ENCODE results near the gene CIAO3. TPM values are rescaled to one million over a fixed set of nuclear protein-coding genes. Genes with fewer than 3 reads are reported as not detected.

CIAO3 gene
- polyA plus RNA-seq, 1 experiment: 23.1 TPM

DNA sequence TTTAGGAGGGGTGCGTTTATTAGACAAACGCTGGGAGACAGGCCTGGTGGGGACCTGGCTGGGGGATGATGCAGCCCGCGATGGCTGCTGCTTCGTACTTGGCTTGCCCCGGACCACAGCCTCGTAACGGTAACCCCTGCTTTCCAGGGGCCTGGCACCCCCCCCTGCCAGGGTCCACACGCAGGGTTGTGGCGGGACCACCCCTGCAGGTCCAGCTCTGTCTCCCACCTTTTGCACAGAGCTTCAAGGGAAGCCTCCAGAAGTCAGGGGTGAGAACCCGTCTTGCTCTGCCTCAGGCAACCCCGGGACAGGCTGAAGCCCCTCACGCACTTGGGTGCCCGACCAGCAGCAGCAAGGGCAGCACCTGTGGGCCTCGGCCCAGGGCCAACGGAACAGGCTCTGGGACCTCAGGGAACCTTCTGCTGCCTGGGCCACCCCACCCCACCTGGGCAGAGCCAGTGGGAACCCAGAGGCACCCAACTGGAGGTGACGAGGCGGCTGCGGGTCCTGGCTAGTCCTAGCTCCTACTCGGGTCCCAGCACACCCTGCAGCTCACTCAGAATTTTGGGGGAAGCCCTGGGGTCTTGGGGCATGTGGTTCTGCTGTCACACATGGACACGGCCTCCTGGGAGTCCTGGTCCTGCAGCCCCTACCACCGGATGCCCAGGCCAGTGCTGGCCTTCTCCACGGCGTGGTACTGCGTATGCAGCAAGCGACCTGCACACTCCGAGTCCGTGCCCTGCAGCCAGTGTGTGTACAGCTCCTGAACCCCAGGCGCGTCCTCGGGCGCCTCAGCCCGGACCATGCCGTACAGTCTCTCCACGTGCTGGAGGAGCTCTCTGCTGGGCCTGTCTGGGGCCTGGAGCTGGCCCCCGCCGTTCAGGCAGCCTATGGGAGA, 10.8 kb downstream of the CIAO3 start:
- TF ChIP-seq, protein P1, sequence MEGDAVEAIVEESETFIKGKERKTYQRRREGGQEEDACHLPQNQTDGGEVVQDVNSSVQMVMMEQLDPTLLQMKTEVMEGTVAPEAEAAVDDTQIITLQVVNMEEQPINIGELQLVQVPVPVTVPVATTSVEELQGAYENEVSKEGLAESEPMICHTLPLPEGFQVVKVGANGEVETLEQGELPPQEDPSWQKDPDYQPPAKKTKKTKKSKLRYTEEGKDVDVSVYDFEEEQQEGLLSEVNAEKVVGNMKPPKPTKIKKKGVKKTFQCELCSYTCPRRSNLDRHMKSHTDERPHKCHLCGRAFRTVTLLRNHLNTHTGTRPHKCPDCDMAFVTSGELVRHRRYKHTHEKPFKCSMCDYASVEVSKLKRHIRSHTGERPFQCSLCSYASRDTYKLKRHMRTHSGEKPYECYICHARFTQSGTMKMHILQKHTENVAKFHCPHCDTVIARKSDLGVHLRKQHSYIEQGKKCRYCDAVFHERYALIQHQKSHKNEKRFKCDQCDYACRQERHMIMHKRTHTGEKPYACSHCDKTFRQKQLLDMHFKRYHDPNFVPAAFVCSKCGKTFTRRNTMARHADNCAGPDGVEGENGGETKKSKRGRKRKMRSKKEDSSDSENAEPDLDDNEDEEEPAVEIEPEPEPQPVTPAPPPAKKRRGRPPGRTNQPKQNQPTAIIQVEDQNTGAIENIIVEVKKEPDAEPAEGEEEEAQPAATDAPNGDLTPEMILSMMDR (IDR thresholded peaks at IDR 0.05; ENCODE audit: insufficient read depth, low read depth, low read length): no peak
- no peak overlapping the region for H3K4me3 ChIP-seq (ENCODE audit: low read depth, low read length)
- peaks cover 18% of the 10 kb centered on the region for H3K36me3 ChIP-seq (ENCODE audit: control insufficient read depth, insufficient read depth, low read length)
- POLR2A ChIA-PET: no interaction called here
- no peak for DNase-seq (ENCODE audit: low read depth)
- CTCF ChIA-PET: interaction anchor here (1.1 to 2.8 kb wide), 5 partner anchors 9 to 18 kb away, joined by 3 to 14 read pairs (median 5); partner anchors contain the start of genes ANTKMT and CIAO3
- H3K27me3 ChIP-seq (ENCODE audit: control insufficient read depth, insufficient read depth, low read length): no peaks in the 10 kb centered on the region

DNA sequence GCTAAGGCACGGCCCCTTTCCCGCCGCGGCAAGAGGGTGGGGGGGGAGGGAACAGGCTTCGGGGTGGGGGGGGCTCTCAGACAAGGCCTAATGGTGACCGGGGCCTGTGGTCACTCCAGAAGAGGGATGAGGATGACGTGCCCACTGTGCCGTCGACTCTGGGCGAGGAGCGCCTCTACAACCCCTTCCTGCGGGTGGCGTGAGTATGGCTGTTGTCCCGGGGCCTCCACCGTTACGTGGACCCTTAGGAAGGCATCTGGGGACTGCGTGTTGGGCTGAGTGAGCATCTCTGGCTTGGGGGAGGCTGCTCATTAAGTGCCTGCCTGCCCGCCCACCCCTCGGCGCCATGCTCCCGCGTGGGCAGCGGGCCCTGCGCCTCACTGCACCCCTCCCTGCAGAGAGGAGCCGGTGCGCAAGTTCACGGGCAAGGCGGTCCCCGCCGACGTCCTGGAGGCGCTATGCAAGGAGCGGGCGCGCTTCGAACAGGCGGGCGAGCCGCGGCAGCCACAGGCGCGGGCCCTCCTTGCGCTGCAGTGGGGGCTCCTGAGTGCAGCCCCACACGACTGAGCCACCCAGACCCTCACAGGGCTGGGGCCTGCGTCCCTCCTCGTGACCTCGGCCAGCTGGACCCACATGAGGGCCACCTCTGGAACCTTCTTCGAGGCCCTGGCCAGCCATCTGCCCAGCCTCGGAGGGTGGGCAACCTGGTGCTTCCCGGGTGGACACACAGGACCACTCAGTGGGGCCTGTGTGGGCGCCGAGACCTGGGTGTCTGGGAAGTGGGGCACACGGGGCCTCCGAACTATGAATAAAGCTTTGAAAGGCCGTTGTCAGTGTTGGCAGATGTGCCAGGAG, 11.7 kb downstream of the CIAO3 start:
- DNase-seq (ENCODE audit: low read depth): no peak
- ChIA-PET POLR2A (interaction anchor here (1.0 kb wide), 1 partner anchor 14 kb away, joined by 3 read pairs; the partner anchor contains the start of gene METRN), CTCF (interaction anchor here (1.1 to 2.8 kb wide), 3 partner anchors 10 to 17 kb away, joined by 3 to 14 read pairs (median 3); partner anchors contain the start of gene CIAO3)
- H3K27me3 ChIP-seq (ENCODE audit: control insufficient read depth, insufficient read depth, low read length): no peaks in the 10 kb centered on the region
- H3K4me3 ChIP-seq (ENCODE audit: low read depth, low read length): peak overlapping the region; percentile 66
- TF ChIP-seq, protein P1 (IDR thresholded peaks at IDR 0.05; ENCODE audit: insufficient read depth, low read depth, low read length): no peak
- H3K36me3 ChIP-seq (ENCODE audit: control insufficient read depth, insufficient read depth, low read length): peaks cover 15% of the 10 kb centered on the region

DNA sequence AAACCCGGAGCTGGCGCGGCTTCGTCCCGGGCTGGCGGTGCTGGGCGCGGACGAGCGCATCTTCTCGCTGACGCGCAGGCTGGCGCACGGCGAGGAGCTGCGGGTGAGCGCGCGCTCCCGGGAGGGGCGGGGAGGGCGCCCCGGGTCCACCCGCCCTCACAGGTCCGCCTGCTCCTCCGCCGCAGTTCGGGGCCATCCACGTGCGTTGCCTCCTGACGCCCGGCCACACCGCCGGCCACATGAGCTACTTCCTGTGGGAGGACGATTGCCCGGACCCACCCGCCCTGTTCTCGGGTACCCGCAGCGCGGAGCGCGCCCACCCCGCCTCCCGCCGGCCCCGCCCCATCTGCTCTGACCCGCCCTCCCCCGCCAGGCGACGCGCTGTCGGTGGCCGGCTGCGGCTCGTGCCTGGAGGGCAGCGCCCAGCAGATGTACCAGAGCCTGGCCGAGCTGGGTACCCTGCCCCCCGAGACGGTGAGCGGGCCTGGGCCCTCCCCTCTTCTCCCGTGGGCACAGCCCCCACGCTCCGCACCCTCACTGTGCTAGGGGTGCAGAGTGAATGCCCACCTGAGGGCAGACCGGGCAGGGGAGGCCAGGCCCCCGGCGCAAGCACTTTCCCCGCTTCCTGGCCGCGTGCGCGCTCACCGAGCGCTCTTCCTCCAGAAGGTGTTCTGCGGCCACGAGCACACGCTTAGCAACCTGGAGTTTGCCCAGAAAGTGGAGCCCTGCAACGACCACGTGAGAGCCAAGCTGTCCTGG, 12.5 kb downstream of the CIAO3 start:
- H3K36me3 ChIP-seq (ENCODE audit: control insufficient read depth, insufficient read depth, low read length): peaks cover 11% of the 10 kb centered on the region
- TF ChIP-seq, protein P1 (IDR thresholded peaks at IDR 0.05; ENCODE audit: insufficient read depth, low read depth, low read length): no peak
- ChIA-PET POLR2A (interaction anchor here (1.0 kb wide), 1 partner anchor 13 kb away, joined by 3 read pairs; the partner anchor contains the start of gene METRN), CTCF (interaction anchor here (1.5 to 2.8 kb wide), 2 partner anchors 16 to 60 kb away, joined by 3 to 14 read pairs; partner anchors contain the start of gene RPUSD1)
- H3K4me3 ChIP-seq (ENCODE audit: low read depth, low read length): peak overlapping the region; percentile 66
- DNase-seq (ENCODE audit: low read depth): no peak
- H3K27me3 ChIP-seq (ENCODE audit: control insufficient read depth, insufficient read depth, low read length): no peaks in the 10 kb centered on the region

DNA sequence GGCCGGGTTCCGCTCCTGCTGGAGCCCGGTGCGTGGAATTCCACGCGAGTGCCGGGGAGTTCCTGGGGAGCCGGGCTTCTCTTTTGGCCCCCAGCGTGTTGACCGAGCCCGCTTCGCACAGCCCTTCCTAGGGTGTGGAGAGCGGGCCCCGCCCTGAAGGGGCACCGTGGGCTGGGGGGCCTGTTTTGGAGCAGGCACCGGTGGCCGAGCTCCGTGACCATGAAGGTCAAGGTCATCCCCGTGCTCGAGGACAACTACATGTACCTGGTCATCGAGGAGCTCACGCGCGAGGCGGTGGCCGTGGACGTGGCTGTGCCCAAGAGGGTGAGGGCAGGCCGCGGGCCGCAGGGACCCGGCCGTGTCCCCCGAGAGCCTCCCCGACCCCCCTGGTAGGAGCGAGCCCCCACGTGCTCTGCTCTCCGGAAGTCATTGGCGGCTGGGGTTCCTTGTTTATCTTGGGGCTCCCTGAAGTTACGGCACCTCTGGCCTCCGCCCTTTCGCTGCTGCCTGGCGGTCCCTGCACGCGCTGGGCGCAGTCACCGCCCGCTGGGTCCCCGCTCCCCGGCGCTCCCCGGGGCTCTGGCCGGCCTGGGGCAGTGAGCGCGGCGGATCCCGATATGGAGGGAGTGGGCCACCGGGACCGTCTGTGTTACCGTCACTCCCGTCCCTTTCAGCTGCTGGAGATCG, 13.4 kb downstream of the CIAO3 start:
- Histone ChIP-seq H3K27me3 (ENCODE audit: control insufficient read depth, insufficient read depth, low read length) (no peaks in the 10 kb centered on the region), H3K36me3 (ENCODE audit: control insufficient read depth, insufficient read depth, low read length) (peaks cover 7% of the 10 kb centered on the region), H3K4me3 (ENCODE audit: low read depth, low read length) (peak overlapping the region; percentile 66)
- TF ChIP-seq, protein P1 (IDR thresholded peaks at IDR 0.05; ENCODE audit: insufficient read depth, low read depth, low read length): no peak
- CTCF ChIA-PET: interaction anchor here (1.5 to 2.8 kb wide), 2 partner anchors 15 to 60 kb away, joined by 3 to 14 read pairs; partner anchors contain the start of gene RPUSD1
- POLR2A ChIA-PET: no interaction called here
- no peak for DNase-seq (ENCODE audit: low read depth)
